Neutrophil (primary cell): ENCODE measurements around the gene KLHL8.

ENCODE experiments used
- H3K27ac ChIP-seq: fragments of 200-600 bp; sonication (generic); 2 replicates; pipeline ENCODE4 v1.5.1; 2016; ENCODE audit warnings: mild to moderate bottlenecking, moderate library complexity
- H3K27me3 ChIP-seq: fragments of 200-600 bp; sonication (generic); 2 replicates; pipeline ENCODE4 v1.6.0; 2016; ENCODE audit warnings: mild to moderate bottlenecking
- H3K36me3 ChIP-seq: fragments of 200-600 bp; sonication (generic); 2 replicates; pipeline ENCODE4 v1.5.1; 2017
- H3K4me1 ChIP-seq, 2 experiments: fragments of 200-600 bp in 1 of 2; sonication (generic) in 1 of 2; 1 replicate in 1 of 2; 2 replicates in 1 of 2; pipeline versions ENCODE4 v1.5.1 to v1.6.1; 2013 to 2016; ENCODE audit warnings: low read depth in 1 of 2, low read length in 1 of 2, mild to moderate bottlenecking in 1 of 2, moderate library complexity in 1 of 2; ENCODE audit not compliant: control insufficient read depth in 1 of 2, insufficient read depth in 1 of 2
- H3K4me3 ChIP-seq, 2 experiments: fragments of 200-600 bp in 1 of 2; sonication (generic) in 1 of 2; 1 replicate in 1 of 2; 2 replicates in 1 of 2; pipeline ENCODE4 v1.5.1; 2013 to 2016; ENCODE audit warnings: low read depth in 1 of 2, low read length in 1 of 2, mild to moderate bottlenecking in 1 of 2, moderate library complexity in 1 of 2
- H3K9me3 ChIP-seq: fragments of 200-600 bp; sonication (generic); 2 replicates; pipeline ENCODE4 v1.5.1; 2016
- CTCF ChIP-seq: fragments of 200-600 bp; sonication (generic); IDR thresholded peaks from 2 replicates; pipeline ENCODE4 v1.5.1; 2016; ENCODE audit warnings: antibody characterized with exemption

The KLHL8 gene

GRCh38 chr4:87220094-87220822, at the start of gene KLHL8:
Gene KLHL8, minus strand, starts transcription at chr4:87220618. Its CDS starts 25,079 bp downstream, at chr4:87195539.
- H3K36me3 ChIP-seq = no peaks in the 10 kb centered on the region
- H3K4me3 ChIP-seq = peak within 1 kb of the TSS; percentile 99
- H3K9me3 ChIP-seq = no peaks in the 10 kb centered on the region
- peaks cover 18% of the 10 kb centered on the region in 2 experiments for H3K4me1 ChIP-seq
- TF ChIP-seq CTCF = peak; percentile 44
- peak within 1 kb of the TSS; percentile 86 for H3K27ac ChIP-seq
- H3K27me3 ChIP-seq = no peaks in the 10 kb centered on the region

GRCh38 chr4:87270144-87270543, 49.7 kb upstream of the KLHL8 start:
- H3K36me3 ChIP-seq = no peaks in the 10 kb centered on the region
- H3K4me3 ChIP-seq = no peak overlapping the region
- no peaks in the 10 kb centered on the region for H3K9me3 ChIP-seq
- no peaks in the 10 kb centered on the region for H3K27me3 ChIP-seq
- no peaks in the 10 kb centered on the region for H3K4me1 ChIP-seq
- no peak for TF ChIP-seq CTCF
- H3K27ac ChIP-seq = no peak overlapping the region

GRCh38 chr4:87268411-87268810, 48.0 kb upstream of the KLHL8 start:
- no peak for TF ChIP-seq CTCF
- Histone ChIP-seq H3K9me3 (no peaks in the 10 kb centered on the region), H3K27me3 (no peaks in the 10 kb centered on the region), H3K27ac (no peak overlapping the region), H3K4me1 (no peaks in the 10 kb centered on the region), H3K36me3 (no peaks in the 10 kb centered on the region), H3K4me3 (no peak overlapping the region)

- H3K4me1 ChIP-seq = no peaks in the 10 kb centered on the region
- H3K36me3 ChIP-seq = no peaks in the 10 kb centered on the region
- H3K9me3 ChIP-seq = no peaks in the 10 kb centered on the region
- TF ChIP-seq CTCF = no peak
- no peak overlapping the region for H3K4me3 ChIP-seq
- no peak overlapping the region for H3K27ac ChIP-seq
- no peaks in the 10 kb centered on the region for H3K27me3 ChIP-seq
These were observed 46.6 kb upstream of the KLHL8 start for GRCh38 chr4:87266986-87267385.

- H3K9me3 ChIP-seq = no peaks in the 10 kb centered on the region
- no peaks in the 10 kb centered on the region for H3K27me3 ChIP-seq
- H3K27ac ChIP-seq = no peak overlapping the region
- no peak for TF ChIP-seq CTCF
- H3K4me3 ChIP-seq = no peak overlapping the region
- H3K4me1 ChIP-seq = no peaks in the 10 kb centered on the region
- H3K36me3 ChIP-seq = no peaks in the 10 kb centered on the region
These were observed 42.5 kb upstream of the KLHL8 start for GRCh38 chr4:87262886-87263285.
